GM12864 (cell line): ENCODE data around the gene PTPN14.

Experiments
- DNase-seq: peaks from one replicate; pipeline ENCODE4 v3.0.0-alpha.2; 2011; ENCODE audit warnings: low read depth
- H3K4me3 ChIP-seq: 2 replicates; pipeline ENCODE4 v1.5.1; 2011; ENCODE audit warnings: mild to moderate bottlenecking, low read depth, low read length, control low read depth
- CTCF ChIP-seq: IDR thresholded peaks from 2 replicates; pipeline ENCODE4 v1.5.1; 2011; ENCODE audit warnings: low read depth, mild to moderate bottlenecking, moderate library complexity, low read length, control low read depth, inconsistent platforms; ENCODE audit errors: missing control alignments

Gene PTPN14

GRCh38 chr1:214383381-214384372 lies 167.7 kb downstream of the PTPN14 start:
- no peak overlapping the region for H3K4me3 ChIP-seq
- no peak for DNase-seq
- no peak for TF ChIP-seq CTCF

- no peak for DNase-seq
- TF ChIP-seq CTCF = no peak
- no peak overlapping the region for H3K4me3 ChIP-seq
Measured at GRCh38 chr1:214380986-214381695, 170.3 kb downstream of the PTPN14 start.

- TF ChIP-seq CTCF = no peak
- H3K4me3 ChIP-seq = no peak overlapping the region
- no peak for DNase-seq
Measured at GRCh38 chr1:214380396-214380795, 171.0 kb downstream of the PTPN14 start.

GRCh38 chr1:214379236-214379970 lies 172.0 kb downstream of the PTPN14 start:
- DNase-seq = no peak
- TF ChIP-seq CTCF = no peak
- no peak overlapping the region for H3K4me3 ChIP-seq

GRCh38 chr1:214378492-214378891 lies 172.9 kb downstream of the PTPN14 start:
- no peak for DNase-seq
- TF ChIP-seq CTCF = no peak
- no peak overlapping the region for H3K4me3 ChIP-seq

GRCh38 chr1:214377886-214378285 lies 173.5 kb downstream of the PTPN14 start:
- no peak for DNase-seq
- no peak overlapping the region for H3K4me3 ChIP-seq
- TF ChIP-seq CTCF = no peak
